Activated CD4-positive, alpha-beta T cell treated with anti-CD3 and anti-CD28 coated beads, Interleukin-2, Interleukin-4, amounts not matched to agents 100 ng/mL and 50 ng/mL, durations not matched to agents 16 hours and 8 hours (primary cell): ENCODE measurements around the gene ACTR2.
"Not testable (repeated sequence)": the region's sequence is repeated elsewhere in the genome, so short reads cannot be mapped to it uniquely, and the experiment has no call there.

Experiments used
- DNase-seq: peaks from one replicate; pipeline ENCODE4 v3.0.0-alpha.2; 2020; ENCODE audit warnings: low spot score

ACTR2 gene

DNA sequence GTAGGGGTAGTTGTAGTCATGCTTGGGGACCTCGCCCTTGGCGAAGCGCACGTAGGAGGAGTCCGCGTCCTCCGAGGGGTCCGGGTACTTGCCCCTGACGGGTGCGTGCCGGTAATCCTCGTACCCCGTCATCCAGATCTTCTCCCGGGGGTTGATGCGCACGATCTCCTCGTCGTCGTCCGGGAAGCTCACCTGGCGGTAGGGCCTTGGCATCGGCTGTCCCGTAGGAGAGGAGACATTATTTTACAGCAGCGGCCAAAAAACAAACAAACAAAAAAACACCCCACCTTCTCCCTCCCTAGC, 86.3 kb downstream of the ACTR2 start:
- DNase-seq, result no peak

DNA sequence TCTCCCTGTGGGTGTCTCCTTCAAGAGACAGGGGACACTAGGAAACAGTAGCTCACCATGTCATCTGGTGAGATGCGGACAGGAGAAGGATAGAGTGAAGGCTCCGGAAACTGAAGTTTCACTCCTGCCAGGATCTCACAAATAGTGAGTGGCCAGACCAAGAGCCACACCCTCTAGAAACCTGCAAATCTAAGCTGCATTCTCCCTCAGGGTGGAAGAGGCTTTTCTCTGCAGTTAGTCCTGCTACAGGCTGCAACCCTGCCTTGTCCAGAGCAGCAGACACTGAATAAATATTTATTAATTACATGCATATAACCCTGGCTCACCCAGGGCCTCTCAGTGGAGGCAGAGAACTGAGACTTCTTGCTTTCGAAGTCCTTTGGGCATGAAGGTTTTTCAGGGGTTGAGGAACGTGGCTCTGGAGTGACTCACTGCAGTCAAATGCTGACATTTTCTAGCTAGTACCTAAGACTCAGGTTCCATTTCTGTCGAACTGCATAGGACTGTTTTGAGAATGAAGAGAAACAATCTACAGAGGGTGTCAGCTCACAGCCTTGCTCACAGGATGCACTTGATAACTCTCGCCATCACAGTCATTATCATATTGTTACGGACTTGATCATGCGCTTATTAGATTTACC, 87.3 kb downstream of the ACTR2 start:
- DNase-seq, result no peak

DNA sequence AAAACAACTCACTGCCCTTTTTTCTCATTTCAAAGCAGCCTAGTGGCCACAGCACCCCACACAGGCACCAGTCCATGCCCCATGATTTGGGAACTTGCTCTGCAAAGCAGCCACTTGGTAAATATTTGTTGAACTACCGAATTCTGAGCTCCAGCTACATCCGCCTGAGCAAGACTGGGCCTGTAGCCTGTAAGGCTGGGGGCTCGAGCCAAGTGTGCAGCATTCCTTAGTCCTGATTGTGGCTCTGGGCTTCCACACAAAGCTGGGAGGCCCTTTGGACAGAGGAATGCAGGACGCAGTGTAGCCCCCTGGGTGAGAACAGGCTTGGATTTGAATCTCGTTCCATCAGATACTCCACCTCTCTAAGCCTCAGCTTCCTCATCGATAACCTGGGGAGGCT, 88.4 kb downstream of the ACTR2 start:
- no peak for DNase-seq

DNA sequence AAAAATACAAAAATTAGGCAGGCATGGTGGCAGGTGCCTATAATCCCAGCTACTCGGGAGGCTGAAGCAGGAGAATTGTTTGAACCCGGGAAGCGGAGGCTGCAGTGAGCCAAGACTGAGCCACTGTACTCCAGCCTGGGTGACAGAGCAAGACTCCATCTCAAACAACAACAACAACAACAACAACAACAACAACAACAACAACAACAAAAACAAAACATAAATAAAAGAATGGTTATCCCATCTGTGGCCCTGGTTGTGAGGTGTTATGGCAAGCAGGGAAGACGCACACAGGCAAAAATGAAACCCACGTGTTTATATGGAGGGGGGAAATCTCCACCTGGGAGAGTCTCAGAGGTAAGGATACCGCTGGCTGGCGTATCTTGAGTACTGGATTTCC, 89.7 kb downstream of the ACTR2 start:
- DNase-seq, result not testable (repeated sequence)

DNA sequence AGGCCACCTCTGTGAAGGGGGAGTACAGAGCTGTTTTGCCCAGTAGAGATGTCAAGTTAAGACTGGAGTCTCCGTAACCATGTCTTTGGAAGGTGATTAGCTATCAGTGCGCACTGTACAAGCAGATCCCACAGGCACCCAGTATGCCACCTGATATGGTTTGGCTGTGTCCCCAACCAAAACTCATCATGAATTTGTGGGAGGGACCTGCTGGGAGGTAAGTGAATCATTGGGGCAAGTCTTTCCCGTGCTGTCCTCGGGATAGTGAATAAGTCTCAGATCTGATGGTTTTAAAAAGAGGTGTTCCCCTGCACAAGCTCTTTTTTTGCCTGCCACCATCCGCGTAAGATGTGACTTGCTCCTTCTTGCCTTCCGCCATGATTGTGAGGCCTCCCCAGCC, 90.2 kb downstream of the ACTR2 start:
- DNase-seq, result no peak

DNA sequence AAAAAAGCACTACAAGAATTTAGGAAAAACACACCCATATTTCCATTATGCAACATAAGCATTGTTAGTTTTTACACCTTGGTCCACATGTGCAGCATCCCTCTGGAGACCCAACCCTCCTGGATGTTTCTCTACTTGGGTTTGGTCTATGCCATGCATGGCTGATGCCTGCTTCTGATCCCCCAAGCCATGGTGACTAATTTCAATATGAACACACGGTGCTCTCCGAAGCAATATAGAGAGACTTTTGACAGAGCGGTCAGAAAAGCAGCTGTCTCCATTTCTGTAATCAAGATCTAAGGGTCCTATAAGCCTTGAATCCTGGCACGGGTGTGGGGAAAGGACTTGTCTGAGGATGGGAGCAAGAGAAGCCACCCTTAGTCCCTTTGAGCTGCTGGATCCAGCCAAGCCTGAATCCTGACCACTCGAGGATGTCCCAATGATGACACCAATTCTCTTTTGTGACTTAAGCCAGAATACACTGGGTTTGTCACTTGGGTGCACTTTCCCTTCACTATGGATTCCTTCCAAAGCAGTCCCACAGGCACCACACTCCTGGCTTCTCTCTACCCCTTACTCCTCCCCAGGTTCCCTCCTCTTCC, 91.5 kb downstream of the ACTR2 start:
- peak; percentile 60 for DNase-seq

DNA sequence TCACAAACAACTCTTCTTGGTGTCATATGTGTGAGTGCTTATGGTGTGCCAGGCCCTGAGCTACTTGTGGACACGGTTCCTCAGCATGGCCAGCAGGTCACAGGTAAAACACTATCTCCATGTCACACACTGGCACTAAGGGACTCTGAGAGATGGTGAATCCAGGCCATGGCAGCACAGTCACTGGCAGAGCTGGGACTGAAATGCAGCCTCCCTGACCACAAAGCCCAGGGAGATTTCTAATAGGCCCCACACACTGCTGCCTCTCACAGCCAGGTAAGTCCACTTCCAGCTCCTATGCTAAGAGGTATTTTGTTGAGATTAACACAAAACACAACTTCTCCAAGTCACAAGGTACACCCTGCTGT, 92.0 kb downstream of the ACTR2 start:
- no peak for DNase-seq

DNA sequence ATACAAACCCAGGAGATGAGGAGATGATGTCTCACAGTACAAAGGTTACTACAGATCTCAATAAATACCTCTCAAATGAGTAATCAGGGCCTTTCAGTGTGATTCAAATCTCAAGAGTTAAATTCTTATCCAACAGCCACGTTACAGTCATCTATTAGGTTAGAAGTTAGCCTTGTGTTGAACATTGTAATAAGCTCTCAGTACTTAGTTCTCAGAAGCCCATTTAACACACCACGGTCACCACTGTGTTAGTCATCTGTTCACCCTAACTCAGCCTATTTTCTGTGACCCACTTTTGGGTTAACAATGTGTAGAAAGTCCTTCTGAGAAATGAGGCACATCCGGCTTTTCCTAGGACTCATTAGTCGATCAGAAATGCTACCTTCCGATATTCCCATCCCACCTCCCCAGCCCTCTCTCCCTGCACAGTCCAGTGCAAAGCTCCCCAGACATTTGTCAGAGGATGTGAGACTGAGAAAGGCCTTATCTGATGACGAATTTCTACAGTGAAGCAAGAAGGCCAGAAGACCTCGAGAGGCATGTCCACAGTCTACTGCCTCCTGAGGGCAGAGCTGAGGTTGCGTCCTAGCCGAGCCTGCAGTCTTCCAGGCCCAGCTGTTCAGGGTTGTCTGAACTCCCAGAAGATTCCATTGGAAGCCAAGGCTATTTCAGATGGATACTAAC, 92.6 kb downstream of the ACTR2 start:
- DNase-seq, result peak; percentile 84
